A673 (cell line): ENCODE measurements around the gene GLRA3. TPM values are rescaled to one million over a fixed set of nuclear protein-coding genes. Genes with fewer than 3 reads are reported as not detected.

ENCODE experiments used
- BruUV-seq: library from RNA; stranded (reverse); fragments of 400-500 nt; replicated peaks from 2 replicates; lab custom pipeline; 2021; lab: Mats Ljungman, UMichigan
- CTCF ChIA-PET: fragments of 300-600 bp; sonication (Branson Sonifier 250); formaldehyde crosslinking; loops from one replicate; lab custom pipeline; 2022; ENCODE audit warnings: antibody characterized with exemption; lab: Charles Lee
- POLR2A ChIA-PET: fragments of 300-600 bp; sonication (Branson Sonifier 250); formaldehyde crosslinking; loops from one replicate; lab custom pipeline; 2022; ENCODE audit warnings: antibody characterized with exemption; ENCODE audit not compliant: low non-redundant PET; lab: Charles Lee
- DNase-seq: peaks from one replicate; pipeline ENCODE4 v3.0.0-alpha.2; 2015; ENCODE audit warnings: low spot score
- H3K27ac ChIP-seq: fragments of 200-600 bp; sonication (generic); 2 replicates; pipeline ENCODE4 v1.5.1; 2016; ENCODE audit warnings: mixed run types, low read depth, mild to moderate bottlenecking, mixed read lengths, antibody characterized with exemption, low read length; ENCODE audit not compliant: poor library complexity, severe bottlenecking
- H3K27me3 ChIP-seq: fragments of 200-600 bp; sonication (generic); replicated peaks from 2 replicates; pipeline ENCODE4 v1.6.1; 2017; ENCODE audit warnings: mixed run types, low read depth, mild to moderate bottlenecking, mixed read lengths, antibody characterized with exemption, low read length; ENCODE audit not compliant: insufficient read depth, poor library complexity
- H3K36me3 ChIP-seq: fragments of 200-600 bp; sonication (generic); 2 replicates; pipeline ENCODE4 v1.6.1; 2016; ENCODE audit warnings: mixed run types, mild to moderate bottlenecking, mixed read lengths, antibody characterized with exemption, low read length; ENCODE audit not compliant: insufficient read depth, poor library complexity, severe bottlenecking
- H3K4me1 ChIP-seq: fragments of 200-600 bp; sonication (generic); 2 replicates; pipeline ENCODE4 v1.6.1; 2017; ENCODE audit warnings: mixed run types, mild to moderate bottlenecking, mixed read lengths, antibody characterized with exemption, low read length; ENCODE audit not compliant: insufficient read depth, poor library complexity, severe bottlenecking
- H3K4me3 ChIP-seq: fragments of 200-600 bp; sonication (generic); 2 replicates; pipeline ENCODE4 v1.5.1; 2016; ENCODE audit warnings: low read depth, mixed run types, mild to moderate bottlenecking, mixed read lengths, low read length; ENCODE audit not compliant: poor library complexity, severe bottlenecking
- H3K9me3 ChIP-seq: fragments of 200-600 bp; sonication (generic); 2 replicates; pipeline ENCODE4 v1.6.1; 2016; ENCODE audit warnings: mixed run types, low read depth, mild to moderate bottlenecking, mixed read lengths, antibody characterized with exemption, low read length; ENCODE audit not compliant: poor library complexity, severe bottlenecking
- CTCF ChIP-seq: fragments of 300-800, 200-600 bp; sonication (generic); conservative IDR thresholded peaks from 2 replicates; pipeline ENCODE4 v1.5.1; 2017; ENCODE audit warnings: low read depth, mild to moderate bottlenecking, antibody characterized with exemption, low read length, moderate library complexity, mixed read lengths
- EZH2 ChIP-seq: fragments of 200-600 bp; sonication (generic); IDR thresholded peaks from 2 replicates; pipeline ENCODE4 v1.6.1; 2017; ENCODE audit warnings: borderline replicate concordance, low read depth, mild to moderate bottlenecking, mixed read lengths, antibody characterized with exemption, low read length; ENCODE audit not compliant: poor library complexity, severe bottlenecking
- intact Hi-C: fragments of 100-400 bp; cut with micrococcal nuclease; formaldehyde crosslinking; loops from one replicate; pipeline ENCODE4 v1.10.0; 2022; ENCODE audit not compliant: unreplicated experiment
- total RNA-seq: library from RNA; stranded (reverse); gene quantifications from 2 replicates; pipeline ENCODE4 v1.2.3, GENCODE V29; 2021

The GLRA3 gene
- total RNA-seq, 1 experiment from 2014 or later = 0.06 TPM

- Histone ChIP-seq H3K4me3 (no peak overlapping the region), H3K4me1 (no peaks in the 10 kb centered on the region), H3K27ac (no peak overlapping the region), H3K36me3 (no peaks in the 10 kb centered on the region), H3K27me3 (no peaks in the 10 kb centered on the region), H3K9me3 (no peaks in the 10 kb centered on the region)
- no TSS peak for BruUV-seq
- CTCF ChIA-PET = no interaction called here
- intact Hi-C loops = no loop called here
- TF ChIP-seq CTCF (no peak), EZH2 (no peak)
- no peak for DNase-seq
- POLR2A ChIA-PET = no interaction called here
Observed at GRCh38 chr4:174598800-174599199, 230.2 kb downstream of the GLRA3 start.

GRCh38 chr4:174596513-174596912, 232.5 kb downstream of the GLRA3 start:
- CTCF ChIA-PET = no interaction called here
- TF ChIP-seq EZH2 = no peak
- no peak for TF ChIP-seq CTCF

GRCh38 chr4:174595141-174595929, 233.7 kb downstream of the GLRA3 start:
- Histone ChIP-seq H3K4me1 (no peaks in the 10 kb centered on the region), H3K27ac (no peak overlapping the region), H3K4me3 (no peak overlapping the region), H3K27me3 (no peaks in the 10 kb centered on the region), H3K9me3 (no peaks in the 10 kb centered on the region), H3K36me3 (no peaks in the 10 kb centered on the region)
- BruUV-seq = no TSS peak
- CTCF ChIA-PET = no interaction called here
- TF ChIP-seq EZH2 = no peak
- no peak for TF ChIP-seq CTCF
- POLR2A ChIA-PET = no interaction called here
- no peak for DNase-seq
- intact Hi-C loops = no loop called here

More at GRCh38 chr4:174596513-174596912, 232.5 kb downstream of the GLRA3 start:
- POLR2A ChIA-PET = no interaction called here
- H3K9me3 ChIP-seq = no peaks in the 10 kb centered on the region
- intact Hi-C loops = no loop called here
- no TSS peak for BruUV-seq
- DNase-seq = no peak
- no peaks in the 10 kb centered on the region for H3K4me1 ChIP-seq
- no peak overlapping the region for H3K27ac ChIP-seq
- no peaks in the 10 kb centered on the region for H3K36me3 ChIP-seq
- H3K27me3 ChIP-seq = no peaks in the 10 kb centered on the region
- no peak overlapping the region for H3K4me3 ChIP-seq
